Measurements from ENCODE around the gene ZNF185.

The ZNF185 gene

GRCh38 chrX:152895724-152896420 is 2.0 kb upstream of the ZNF185 start:
- Histone ChIP-seq H3K27me3 (ENCODE audit: control insufficient read depth in 1 of 2, insufficient read depth in 2 of 2, low read length in 2 of 2) (peaks cover 4 to 44% of the 10 kb centered on the region in 2 donors), H3K9ac (ENCODE audit: low read length in 2 of 2) (no peak overlapping the region), H3K27ac (ENCODE audit: low read length) (no peak overlapping the region), H3K4me1 (ENCODE audit: control insufficient read depth, insufficient read depth, low read length) (no peaks in the 10 kb centered on the region), H3K36me3 (ENCODE audit: control insufficient read depth in 2 of 2, insufficient read depth in 2 of 2, low read length in 2 of 2) (no peaks in the 10 kb centered on the region), H3K4me3 (ENCODE audit: low read length in 2 of 2) (no peak overlapping the region), H3K9me3 (ENCODE audit: control insufficient read depth in 2 of 2, low read length in 2 of 2) (no peaks in the 10 kb centered on the region)

- Histone ChIP-seq H3K27me3 (ENCODE audit: control insufficient read depth in 1 of 2, insufficient read depth in 2 of 2, low read length in 2 of 2) (peaks cover 4 to 44% of the 10 kb centered on the region in 2 donors), H3K4me3 (ENCODE audit: low read length in 2 of 2) (no peak overlapping the region), H3K27ac (ENCODE audit: low read length) (no peak overlapping the region)
Observed at GRCh38 chrX:152896450-152896849, 1.4 kb upstream of the ZNF185 start.

GRCh38 chrX:152898442-152898841 is 575 bp downstream of the ZNF185 start:
- Histone ChIP-seq H3K9ac (ENCODE audit: low read length in 2 of 2) (no peak overlapping the region), H3K4me3 (ENCODE audit: low read length in 2 of 2) (no peak overlapping the region), H3K4me1 (ENCODE audit: control insufficient read depth, insufficient read depth, low read length) (no peaks in the 10 kb centered on the region), H3K27me3 (ENCODE audit: control insufficient read depth in 1 of 2, insufficient read depth in 2 of 2, low read length in 2 of 2) (peaks cover 4 to 41% of the 10 kb centered on the region in 2 donors), H3K9me3 (ENCODE audit: control insufficient read depth in 2 of 2, low read length in 2 of 2) (no peaks in the 10 kb centered on the region), H3K36me3 (ENCODE audit: control insufficient read depth in 2 of 2, insufficient read depth in 2 of 2, low read length in 2 of 2) (no peaks in the 10 kb centered on the region), H3K27ac (ENCODE audit: low read length) (no peak overlapping the region)

More at GRCh38 chrX:152896450-152896849, 1.4 kb upstream of the ZNF185 start:
- H3K36me3 ChIP-seq (ENCODE audit: control insufficient read depth in 2 of 2, insufficient read depth in 2 of 2, low read length in 2 of 2), result no peaks in the 10 kb centered on the region
- H3K9me3 ChIP-seq (ENCODE audit: control insufficient read depth in 2 of 2, low read length in 2 of 2), result no peaks in the 10 kb centered on the region
- H3K9ac ChIP-seq (ENCODE audit: low read length in 2 of 2), result no peak overlapping the region
- H3K4me1 ChIP-seq (ENCODE audit: control insufficient read depth, insufficient read depth, low read length), result no peaks in the 10 kb centered on the region

- H3K9me3 ChIP-seq (ENCODE audit: control insufficient read depth in 2 of 2, low read length in 2 of 2), result no peaks in the 10 kb centered on the region
- H3K4me1 ChIP-seq (ENCODE audit: control insufficient read depth, insufficient read depth, low read length), result no peaks in the 10 kb centered on the region
- peaks cover 4 to 45% of the 10 kb centered on the region in 2 donors for H3K27me3 ChIP-seq (ENCODE audit: control insufficient read depth in 1 of 2, insufficient read depth in 2 of 2, low read length in 2 of 2)
- H3K36me3 ChIP-seq (ENCODE audit: control insufficient read depth in 2 of 2, insufficient read depth in 2 of 2, low read length in 2 of 2), result no peaks in the 10 kb centered on the region
- H3K9ac ChIP-seq (ENCODE audit: low read length in 2 of 2), result no peak overlapping the region
- no peak overlapping the region for H3K27ac ChIP-seq (ENCODE audit: low read length)
- no peak overlapping the region for H3K4me3 ChIP-seq (ENCODE audit: low read length in 2 of 2)
Observed at GRCh38 chrX:152899111-152899873, 1.4 kb downstream of the ZNF185 start.

- H3K27me3 ChIP-seq (ENCODE audit: control insufficient read depth in 1 of 2, insufficient read depth in 2 of 2, low read length in 2 of 2), result peaks cover 4 to 47% of the 10 kb centered on the region in 2 donors
- H3K27ac ChIP-seq (ENCODE audit: low read length), result no peak overlapping the region
Observed at GRCh38 chrX:152899874-152900719, 2.2 kb downstream of the ZNF185 start.

GRCh38 chrX:152900937-152901445 is 3.1 kb downstream of the ZNF185 start:
- no peak overlapping the region for H3K27ac ChIP-seq (ENCODE audit: low read length)
- H3K9me3 ChIP-seq (ENCODE audit: control insufficient read depth in 2 of 2, low read length in 2 of 2), result no peaks in the 10 kb centered on the region
- H3K27me3 ChIP-seq (ENCODE audit: control insufficient read depth in 1 of 2, insufficient read depth in 2 of 2, low read length in 2 of 2), result peaks cover 4 to 50% of the 10 kb centered on the region in 2 donors
- no peak overlapping the region for H3K9ac ChIP-seq (ENCODE audit: low read length in 2 of 2)
- no peaks in the 10 kb centered on the region for H3K4me1 ChIP-seq (ENCODE audit: control insufficient read depth, insufficient read depth, low read length)
- H3K36me3 ChIP-seq (ENCODE audit: control insufficient read depth in 2 of 2, insufficient read depth in 2 of 2, low read length in 2 of 2), result no peaks in the 10 kb centered on the region
- no peak overlapping the region for H3K4me3 ChIP-seq (ENCODE audit: low read length in 2 of 2)

More at GRCh38 chrX:152899874-152900719, 2.2 kb downstream of the ZNF185 start:
- no peaks in the 10 kb centered on the region for H3K4me1 ChIP-seq (ENCODE audit: control insufficient read depth, insufficient read depth, low read length)
- H3K4me3 ChIP-seq (ENCODE audit: low read length in 2 of 2), result no peak overlapping the region
- no peaks in the 10 kb centered on the region for H3K9me3 ChIP-seq (ENCODE audit: control insufficient read depth in 2 of 2, low read length in 2 of 2)
- no peak overlapping the region for H3K9ac ChIP-seq (ENCODE audit: low read length in 2 of 2)
- no peaks in the 10 kb centered on the region for H3K36me3 ChIP-seq (ENCODE audit: control insufficient read depth in 2 of 2, insufficient read depth in 2 of 2, low read length in 2 of 2)

- Histone ChIP-seq H3K4me3 (ENCODE audit: low read length in 2 of 2) (no peak overlapping the region), H3K9ac (ENCODE audit: low read length in 2 of 2) (no peak overlapping the region)
Observed at GRCh38 chrX:152901816-152902501, 4.1 kb downstream of the ZNF185 start.

GRCh38 chrX:152902502-152902820 is 4.6 kb downstream of the ZNF185 start:
- no peaks in the 10 kb centered on the region for H3K9me3 ChIP-seq (ENCODE audit: control insufficient read depth in 2 of 2, low read length in 2 of 2)
- no peaks in the 10 kb centered on the region for H3K4me1 ChIP-seq (ENCODE audit: control insufficient read depth, insufficient read depth, low read length)
- H3K27ac ChIP-seq (ENCODE audit: low read length), result no peak overlapping the region
- H3K9ac ChIP-seq (ENCODE audit: low read length in 2 of 2), result no peak overlapping the region
- H3K4me3 ChIP-seq (ENCODE audit: low read length in 2 of 2), result no peak overlapping the region
- H3K36me3 ChIP-seq (ENCODE audit: control insufficient read depth in 2 of 2, insufficient read depth in 2 of 2, low read length in 2 of 2), result no peaks in the 10 kb centered on the region
- peaks cover 4 to 42% of the 10 kb centered on the region in 2 donors for H3K27me3 ChIP-seq (ENCODE audit: control insufficient read depth in 1 of 2, insufficient read depth in 2 of 2, low read length in 2 of 2)

More at GRCh38 chrX:152901816-152902501, 4.1 kb downstream of the ZNF185 start:
- Histone ChIP-seq H3K27me3 (ENCODE audit: control insufficient read depth in 1 of 2, insufficient read depth in 2 of 2, low read length in 2 of 2) (peaks cover 4 to 44% of the 10 kb centered on the region in 2 donors), H3K4me1 (ENCODE audit: control insufficient read depth, insufficient read depth, low read length) (no peaks in the 10 kb centered on the region), H3K9me3 (ENCODE audit: control insufficient read depth in 2 of 2, low read length in 2 of 2) (no peaks in the 10 kb centered on the region), H3K27ac (ENCODE audit: low read length) (no peak overlapping the region), H3K36me3 (ENCODE audit: control insufficient read depth in 2 of 2, insufficient read depth in 2 of 2, low read length in 2 of 2) (no peaks in the 10 kb centered on the region)

- Histone ChIP-seq H3K27ac (ENCODE audit: low read length) (no peak overlapping the region), H3K27me3 (ENCODE audit: control insufficient read depth in 1 of 2, insufficient read depth in 2 of 2, low read length in 2 of 2) (peaks cover 0 to 43% of the 10 kb centered on the region in 2 donors), H3K4me1 (ENCODE audit: control insufficient read depth, insufficient read depth, low read length) (no peaks in the 10 kb centered on the region), H3K9ac (ENCODE audit: low read length in 2 of 2) (no peak overlapping the region), H3K36me3 (ENCODE audit: control insufficient read depth in 2 of 2, insufficient read depth in 2 of 2, low read length in 2 of 2) (no peaks in the 10 kb centered on the region), H3K9me3 (ENCODE audit: control insufficient read depth in 2 of 2, low read length in 2 of 2) (no peaks in the 10 kb centered on the region), H3K4me3 (ENCODE audit: low read length in 2 of 2) (no peak overlapping the region)
Observed at GRCh38 chrX:152903589-152903988, 5.7 kb downstream of the ZNF185 start.
